ENCODE measurements around the gene KIAA1614. TPM values are rescaled to one million over a fixed set of nuclear protein-coding genes. Genes with fewer than 3 reads are reported as not detected.

KIAA1614 gene
- total RNA-seq, 1 donor from 2014 or later = 2.9 TPM

DNA sequence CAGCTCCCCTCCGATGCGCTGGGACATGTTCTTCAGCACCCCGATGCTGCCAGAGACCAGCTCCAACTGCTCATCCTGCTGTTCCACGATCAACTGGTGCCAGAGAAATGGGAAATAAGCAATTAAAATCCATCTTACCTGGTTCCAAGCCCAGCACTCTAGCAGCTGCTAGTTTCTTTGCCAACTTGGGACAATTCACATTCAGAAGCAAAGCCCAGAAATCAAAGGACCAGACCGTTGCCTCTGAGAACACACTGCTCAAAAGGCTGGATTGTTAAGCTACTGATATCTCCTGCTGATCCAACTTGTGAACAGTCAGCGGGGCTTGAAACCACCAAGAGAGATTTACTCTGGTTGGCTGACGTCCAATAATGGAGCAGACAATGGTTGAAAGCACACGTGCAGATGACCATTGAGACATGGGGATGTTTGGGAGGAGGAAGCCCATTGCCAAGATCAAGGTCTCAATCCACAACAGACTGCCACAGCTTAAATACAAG lies 75.6 kb downstream of the KIAA1614 start:
- Mint-ChIP-seq H3K27me3 (no peaks in the 10 kb centered on the region), H3K4me3 (no peak overlapping the region), H3K27ac (no peak overlapping the region), H3K36me3 (peaks cover 47% of the 10 kb centered on the region), H3K4me1 (ENCODE audit: unreplicated experiment) (no peaks in the 10 kb centered on the region), H3K9me3 (no peaks in the 10 kb centered on the region)
- DNase-seq (ENCODE audit: extremely low spot score, unreplicated experiment) = no peak
- TF ChIP-seq, protein P1, sequence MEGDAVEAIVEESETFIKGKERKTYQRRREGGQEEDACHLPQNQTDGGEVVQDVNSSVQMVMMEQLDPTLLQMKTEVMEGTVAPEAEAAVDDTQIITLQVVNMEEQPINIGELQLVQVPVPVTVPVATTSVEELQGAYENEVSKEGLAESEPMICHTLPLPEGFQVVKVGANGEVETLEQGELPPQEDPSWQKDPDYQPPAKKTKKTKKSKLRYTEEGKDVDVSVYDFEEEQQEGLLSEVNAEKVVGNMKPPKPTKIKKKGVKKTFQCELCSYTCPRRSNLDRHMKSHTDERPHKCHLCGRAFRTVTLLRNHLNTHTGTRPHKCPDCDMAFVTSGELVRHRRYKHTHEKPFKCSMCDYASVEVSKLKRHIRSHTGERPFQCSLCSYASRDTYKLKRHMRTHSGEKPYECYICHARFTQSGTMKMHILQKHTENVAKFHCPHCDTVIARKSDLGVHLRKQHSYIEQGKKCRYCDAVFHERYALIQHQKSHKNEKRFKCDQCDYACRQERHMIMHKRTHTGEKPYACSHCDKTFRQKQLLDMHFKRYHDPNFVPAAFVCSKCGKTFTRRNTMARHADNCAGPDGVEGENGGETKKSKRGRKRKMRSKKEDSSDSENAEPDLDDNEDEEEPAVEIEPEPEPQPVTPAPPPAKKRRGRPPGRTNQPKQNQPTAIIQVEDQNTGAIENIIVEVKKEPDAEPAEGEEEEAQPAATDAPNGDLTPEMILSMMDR (conservative IDR thresholded peaks at IDR 0.05) = no peak

DNA sequence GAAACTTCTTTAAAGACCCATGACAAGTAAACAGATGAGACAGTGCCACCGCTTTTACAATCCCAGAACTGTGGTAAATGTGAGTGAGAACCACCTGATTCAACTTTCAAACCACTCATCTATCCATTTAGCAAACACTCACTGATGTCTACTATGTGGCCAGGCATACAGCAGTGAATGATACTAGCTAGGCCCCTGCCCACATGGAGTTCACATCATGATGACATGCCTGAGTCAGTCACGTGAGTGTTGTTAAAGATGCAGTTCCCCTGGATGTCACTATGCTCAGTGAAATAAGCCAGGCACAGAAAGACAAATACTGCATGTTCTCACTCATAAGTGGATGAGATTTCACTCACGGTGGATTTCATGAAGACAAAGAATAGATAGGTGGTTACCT lies 81.6 kb downstream of the KIAA1614 start:
- no peak overlapping the region for H3K27ac Mint-ChIP-seq
- H3K4me3 Mint-ChIP-seq = no peak overlapping the region
- DNase-seq (ENCODE audit: extremely low spot score, unreplicated experiment) = no peak
- no peaks in the 10 kb centered on the region for H3K9me3 Mint-ChIP-seq
- TF ChIP-seq, protein P1 (conservative IDR thresholded peaks at IDR 0.05) = no peak
- H3K36me3 Mint-ChIP-seq = peaks cover 33% of the 10 kb centered on the region
- no peaks in the 10 kb centered on the region for H3K27me3 Mint-ChIP-seq
- no peaks in the 10 kb centered on the region for H3K4me1 Mint-ChIP-seq (ENCODE audit: unreplicated experiment)

DNA sequence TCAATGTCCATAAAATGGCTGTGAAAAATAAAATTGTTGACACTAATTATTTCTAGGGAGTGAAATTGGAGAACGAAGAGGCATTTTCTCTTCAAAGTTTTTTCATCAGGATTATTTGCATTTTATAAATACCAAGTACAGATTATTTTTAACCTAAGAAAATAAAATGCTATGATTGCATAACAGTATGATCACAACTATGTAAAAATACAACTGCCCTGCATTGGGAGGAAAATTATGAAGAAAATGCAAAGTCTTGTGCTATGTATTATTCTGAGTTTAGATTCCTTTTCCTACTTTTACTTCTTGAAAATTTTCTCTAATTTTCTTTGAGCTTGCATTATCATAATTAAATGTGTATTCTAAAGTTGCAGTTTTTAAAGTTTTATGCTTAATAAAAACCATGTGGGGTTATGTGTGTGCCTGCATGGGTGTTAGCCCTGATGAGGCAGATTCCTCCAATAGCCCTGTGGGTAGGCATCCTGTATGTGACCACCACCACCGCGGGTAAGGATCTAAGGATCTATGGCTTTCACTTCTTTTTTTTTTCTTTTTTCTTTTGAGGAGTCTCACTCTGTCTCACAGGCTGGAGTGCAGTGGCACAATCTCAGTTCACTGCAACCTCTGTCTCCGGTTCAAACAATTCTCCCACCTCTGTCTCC lies 85.3 kb downstream of the KIAA1614 start:
- Mint-ChIP-seq H3K27ac (no peak overlapping the region), H3K36me3 (peaks cover 42% of the 10 kb centered on the region), H3K4me1 (ENCODE audit: unreplicated experiment) (no peaks in the 10 kb centered on the region), H3K9me3 (no peaks in the 10 kb centered on the region), H3K4me3 (no peak overlapping the region), H3K27me3 (no peaks in the 10 kb centered on the region)
- no peak for DNase-seq (ENCODE audit: extremely low spot score, unreplicated experiment)
- TF ChIP-seq, protein P1 (conservative IDR thresholded peaks at IDR 0.05) = no peak

Other genes starting within 250 kb of the KIAA1614 start
- gene STX6, start 110.0 kb downstream of the KIAA1614 start, total RNA-seq (ENCODE audit: low replicate concordance) = 18.4 and 20.5 TPM in 2 replicates
- gene MR1, start 121.1 kb downstream of the KIAA1614 start, total RNA-seq (ENCODE audit: low replicate concordance) = 0.62 and 0.99 TPM in 2 replicates
- gene IER5, start 175.8 kb downstream of the KIAA1614 start, total RNA-seq (ENCODE audit: low replicate concordance) = 16.6 and 27.7 TPM in 2 replicates